ENCODE measurements around the gene HAP1. TPM values are rescaled to one million over a fixed set of nuclear protein-coding genes. Genes with fewer than 3 reads are reported as not detected.

HAP1 gene
- total RNA-seq, 4 donors from 2014 or later: 0.19 TPM; not detected in 3

DNA sequence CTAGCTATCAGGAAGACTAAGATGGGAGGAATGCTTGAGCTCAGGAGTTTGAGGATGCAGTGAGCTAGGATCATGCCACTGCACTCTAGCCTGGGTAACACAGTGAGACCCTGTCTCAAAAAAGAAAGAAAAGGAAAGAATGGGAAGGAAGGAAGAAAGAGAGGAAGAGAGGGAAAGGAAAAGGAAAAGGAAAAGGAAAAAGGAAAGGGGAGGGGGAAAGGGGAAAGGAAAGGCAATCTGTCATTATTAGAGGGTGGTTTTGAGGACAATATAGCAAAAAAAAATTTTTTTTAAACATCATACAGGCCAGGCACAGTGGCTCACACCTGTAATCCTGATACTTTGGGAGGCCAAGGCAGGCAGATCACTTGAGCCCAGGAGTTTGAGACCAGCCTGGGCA lies 31.7 kb upstream of the HAP1 start:
- H3K4me1 ChIP-seq: no peaks in the 10 kb centered on the region
- no peak for DNase-seq (ENCODE audit: extremely low spot score)
- no peak overlapping the region for H3K4me3 ChIP-seq
- no peak for TF ChIP-seq POLR2AphosphoS5 (IDR thresholded peaks at IDR 0.05)
- TF ChIP-seq POLR2A (IDR thresholded peaks at IDR 0.05; ENCODE audit: low read depth): no peak
- H3K27me3 ChIP-seq: no peaks in the 10 kb centered on the region
- H3K9me3 ChIP-seq: no peaks in the 10 kb centered on the region
- peaks cover 0 to 100% (median 85%) of the 10 kb centered on the region in 4 donors for H3K36me3 ChIP-seq
- H3K27ac ChIP-seq (replicated peaks in 1 of 4): no peak overlapping the region
- intact Hi-C loops (cut with DNase I): no loop called here

GRCh38 chr17:41763327-41763726 lies 28.9 kb upstream of the HAP1 start:
- WGBS: 97% methylated on average over 6 of the region's 8 CpGs
- TF ChIP-seq, protein P1, sequence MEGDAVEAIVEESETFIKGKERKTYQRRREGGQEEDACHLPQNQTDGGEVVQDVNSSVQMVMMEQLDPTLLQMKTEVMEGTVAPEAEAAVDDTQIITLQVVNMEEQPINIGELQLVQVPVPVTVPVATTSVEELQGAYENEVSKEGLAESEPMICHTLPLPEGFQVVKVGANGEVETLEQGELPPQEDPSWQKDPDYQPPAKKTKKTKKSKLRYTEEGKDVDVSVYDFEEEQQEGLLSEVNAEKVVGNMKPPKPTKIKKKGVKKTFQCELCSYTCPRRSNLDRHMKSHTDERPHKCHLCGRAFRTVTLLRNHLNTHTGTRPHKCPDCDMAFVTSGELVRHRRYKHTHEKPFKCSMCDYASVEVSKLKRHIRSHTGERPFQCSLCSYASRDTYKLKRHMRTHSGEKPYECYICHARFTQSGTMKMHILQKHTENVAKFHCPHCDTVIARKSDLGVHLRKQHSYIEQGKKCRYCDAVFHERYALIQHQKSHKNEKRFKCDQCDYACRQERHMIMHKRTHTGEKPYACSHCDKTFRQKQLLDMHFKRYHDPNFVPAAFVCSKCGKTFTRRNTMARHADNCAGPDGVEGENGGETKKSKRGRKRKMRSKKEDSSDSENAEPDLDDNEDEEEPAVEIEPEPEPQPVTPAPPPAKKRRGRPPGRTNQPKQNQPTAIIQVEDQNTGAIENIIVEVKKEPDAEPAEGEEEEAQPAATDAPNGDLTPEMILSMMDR (IDR thresholded peaks at IDR 0.05): no peak
- TF ChIP-seq POLR2A (IDR thresholded peaks at IDR 0.05; ENCODE audit: low read depth): no peak
- no peak for TF ChIP-seq EP300 (IDR thresholded peaks at IDR 0.05)
- no peak for TF ChIP-seq POLR2AphosphoS5 (IDR thresholded peaks at IDR 0.05)
- peaks cover 0 to 100% (median 80%) of the 10 kb centered on the region in 4 donors for H3K36me3 ChIP-seq
- H3K27me3 ChIP-seq: no peaks in the 10 kb centered on the region
- no peak for DNase-seq (ENCODE audit: extremely low spot score)
- H3K4me3 ChIP-seq: no peak overlapping the region
- no peaks in the 10 kb centered on the region for H3K4me1 ChIP-seq
- H3K9me3 ChIP-seq: no peaks in the 10 kb centered on the region
- no peak overlapping the region for H3K27ac ChIP-seq (replicated peaks in 1 of 4)
- intact Hi-C loops (cut with DNase I): no loop called here

DNA sequence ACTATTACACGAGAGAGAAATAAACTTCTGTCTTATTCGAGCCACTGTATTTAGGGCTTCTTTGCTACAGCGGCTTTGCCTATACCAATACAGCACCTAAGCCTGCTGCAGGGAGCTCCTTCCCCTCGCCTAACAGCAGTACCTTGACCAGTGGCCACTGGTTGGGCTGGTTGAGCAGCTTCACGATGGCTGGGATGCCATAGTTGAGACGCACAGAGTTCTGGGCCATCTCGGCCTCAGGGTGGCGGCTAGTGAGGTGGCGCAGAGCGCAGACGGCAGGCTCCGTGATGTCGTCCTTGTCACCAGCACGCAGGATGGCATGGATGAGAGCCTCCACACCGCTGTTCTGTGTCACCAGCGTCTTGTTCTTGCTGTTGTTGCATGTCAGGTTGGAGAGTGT lies 28.4 kb upstream of the HAP1 start:
- Histone ChIP-seq H3K4me1 (no peaks in the 10 kb centered on the region), H3K4me3 (no peak overlapping the region), H3K27me3 (no peaks in the 10 kb centered on the region), H3K9me3 (no peaks in the 10 kb centered on the region), H3K36me3 (peaks cover 0 to 100% (median 80%) of the 10 kb centered on the region in 4 donors), H3K27ac (replicated peaks in 1 of 4) (no peak overlapping the region)
- intact Hi-C loops (cut with DNase I): no loop called here
- TF ChIP-seq POLR2A (IDR thresholded peaks at IDR 0.05; ENCODE audit: low read depth) (no peak), POLR2AphosphoS5 (IDR thresholded peaks at IDR 0.05) (no peak), EP300 (IDR thresholded peaks at IDR 0.05) (no peak)
- TF ChIP-seq, protein P1 (IDR thresholded peaks at IDR 0.05): no peak
- 96% methylated on average over 16 of the region's 16 CpGs for WGBS
- no peak for DNase-seq (ENCODE audit: extremely low spot score)

DNA sequence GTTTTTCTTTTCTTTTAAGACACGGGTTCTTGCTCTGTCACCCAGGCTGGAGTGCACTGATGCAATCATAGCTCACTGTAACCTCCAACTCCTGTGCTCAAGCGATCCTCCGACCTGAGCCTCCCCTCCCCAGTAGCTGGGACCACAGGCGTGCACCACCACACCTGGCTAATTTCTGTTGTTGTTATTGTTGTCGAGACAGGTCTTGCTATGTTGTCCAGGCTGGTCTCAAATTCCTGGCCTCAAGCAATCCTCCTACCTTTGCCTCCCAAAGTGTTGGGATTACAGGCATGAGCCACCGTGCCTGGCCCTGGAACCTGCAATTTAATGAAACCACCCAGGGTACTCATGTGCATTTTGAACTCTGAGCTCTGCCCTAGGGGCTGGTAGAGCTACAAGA lies 27.9 kb upstream of the HAP1 start:
- TF ChIP-seq POLR2A (IDR thresholded peaks at IDR 0.05; ENCODE audit: low read depth) (no peak), EP300 (IDR thresholded peaks at IDR 0.05) (no peak), POLR2AphosphoS5 (IDR thresholded peaks at IDR 0.05) (no peak)
- TF ChIP-seq, protein P1 (IDR thresholded peaks at IDR 0.05): no peak
- intact Hi-C loops (cut with DNase I): no loop called here
- Histone ChIP-seq H3K27ac (replicated peaks in 1 of 4) (no peak overlapping the region), H3K27me3 (no peaks in the 10 kb centered on the region), H3K36me3 (peaks cover 0 to 100% (median 80%) of the 10 kb centered on the region in 4 donors), H3K9me3 (no peaks in the 10 kb centered on the region), H3K4me1 (no peaks in the 10 kb centered on the region), H3K4me3 (no peak overlapping the region)
- WGBS: 84% methylated on average over 4 of the region's 6 CpGs
- no peak for DNase-seq (ENCODE audit: extremely low spot score)

DNA sequence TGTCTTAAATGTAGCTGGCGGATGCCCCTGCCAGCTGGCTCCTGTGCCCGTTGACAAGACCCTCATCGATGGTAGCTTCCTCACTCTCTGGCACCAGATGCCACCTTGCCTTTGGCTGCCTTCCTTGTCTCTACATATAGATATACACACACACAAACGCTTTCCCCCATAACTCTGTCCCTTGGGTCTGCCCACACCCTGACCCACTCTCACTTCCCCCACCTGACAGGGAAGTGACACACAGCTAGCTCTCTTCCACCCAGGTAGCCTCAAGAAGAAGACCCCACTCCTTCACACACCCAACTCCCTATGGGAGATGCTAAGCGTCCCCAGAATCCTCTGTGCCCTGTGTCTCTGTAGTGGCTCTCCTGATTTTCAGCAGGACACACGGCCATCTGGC lies 26.4 kb upstream of the HAP1 start:
- no peak for DNase-seq (ENCODE audit: extremely low spot score)
- Histone ChIP-seq H3K9me3 (no peaks in the 10 kb centered on the region), H3K4me3 (no peak overlapping the region), H3K36me3 (peaks cover 0 to 100% (median 84%) of the 10 kb centered on the region in 4 donors), H3K27me3 (no peaks in the 10 kb centered on the region), H3K4me1 (no peaks in the 10 kb centered on the region), H3K27ac (replicated peaks in 1 of 4) (no peak overlapping the region)
- WGBS: 92% methylated on average over 6 of the region's 6 CpGs
- intact Hi-C loops (cut with DNase I): no loop called here
- TF ChIP-seq POLR2A (IDR thresholded peaks at IDR 0.05; ENCODE audit: low read depth) (no peak), POLR2AphosphoS5 (IDR thresholded peaks at IDR 0.05) (no peak), EP300 (IDR thresholded peaks at IDR 0.05) (no peak)
- TF ChIP-seq, protein P1 (IDR thresholded peaks at IDR 0.05): no peak
